Anterior cingulate cortex (tissue), 58 donors: ENCODE data around the gene PROC.

ENCODE experiments used
- DNase-seq, 58 donors: peaks; one replicate each; lab custom pipeline; 2025; lab: John Stamatoyannopoulos, UW

PROC gene

GRCh38 chr2:127424598-127425520, 6.6 kb downstream of the PROC start:
- DNase-seq = no peak

GRCh38 chr2:127425540-127426490, 7.6 kb downstream of the PROC start:
- DNase-seq = no peak

- no peak for DNase-seq
These were observed 8.5 kb downstream of the PROC start for GRCh38 chr2:127426501-127427354.

GRCh38 chr2:127427376-127428056, 9.3 kb downstream of the PROC start:
- no peak for DNase-seq

GRCh38 chr2:127428057-127428814, 10.0 kb downstream of the PROC start:
- DNase-seq = no peak

- no peak for DNase-seq
These were observed 10.5 kb downstream of the PROC start for GRCh38 chr2:127428815-127429109.

- no peak for DNase-seq
These were observed 11.1 kb downstream of the PROC start for GRCh38 chr2:127429291-127429690.

- no peak for DNase-seq
These were observed 11.7 kb downstream of the PROC start for GRCh38 chr2:127429844-127430425.

GRCh38 chr2:127431408-127432023, 13.3 kb downstream of the PROC start:
- DNase-seq = no peak

- DNase-seq = no peak
These were observed 16.3 kb downstream of the PROC start for GRCh38 chr2:127434515-127434914.

- DNase-seq = no peak
These were observed 18.8 kb downstream of the PROC start for GRCh38 chr2:127437056-127437455.

- no peak for DNase-seq
These were observed 19.8 kb downstream of the PROC start for GRCh38 chr2:127437781-127438726.

- no peak for DNase-seq
These were observed 21.1 kb downstream of the PROC start for GRCh38 chr2:127439343-127439742.

GRCh38 chr2:127448526-127448925, 30.3 kb downstream of the PROC start:
- DNase-seq = no peak

- no peak for DNase-seq
These were observed 31.2 kb downstream of the PROC start for GRCh38 chr2:127449414-127449813.

GRCh38 chr2:127449898-127450297, 31.7 kb downstream of the PROC start:
- DNase-seq = no peak

GRCh38 chr2:127451981-127452380, 33.8 kb downstream of the PROC start:
- no peak for DNase-seq
